RKO (cell line): ENCODE data around the gene ASIC3.
"Not testable (repeated sequence)": the region's sequence is repeated elsewhere in the genome, so short reads cannot be mapped to it uniquely, and the experiment has no call there.

Source experiments
- DNase-seq: peaks from one replicate; pipeline ENCODE4 v3.0.0-alpha.2; 2016; ENCODE audit warnings: low spot score

ASIC3 gene

DNA sequence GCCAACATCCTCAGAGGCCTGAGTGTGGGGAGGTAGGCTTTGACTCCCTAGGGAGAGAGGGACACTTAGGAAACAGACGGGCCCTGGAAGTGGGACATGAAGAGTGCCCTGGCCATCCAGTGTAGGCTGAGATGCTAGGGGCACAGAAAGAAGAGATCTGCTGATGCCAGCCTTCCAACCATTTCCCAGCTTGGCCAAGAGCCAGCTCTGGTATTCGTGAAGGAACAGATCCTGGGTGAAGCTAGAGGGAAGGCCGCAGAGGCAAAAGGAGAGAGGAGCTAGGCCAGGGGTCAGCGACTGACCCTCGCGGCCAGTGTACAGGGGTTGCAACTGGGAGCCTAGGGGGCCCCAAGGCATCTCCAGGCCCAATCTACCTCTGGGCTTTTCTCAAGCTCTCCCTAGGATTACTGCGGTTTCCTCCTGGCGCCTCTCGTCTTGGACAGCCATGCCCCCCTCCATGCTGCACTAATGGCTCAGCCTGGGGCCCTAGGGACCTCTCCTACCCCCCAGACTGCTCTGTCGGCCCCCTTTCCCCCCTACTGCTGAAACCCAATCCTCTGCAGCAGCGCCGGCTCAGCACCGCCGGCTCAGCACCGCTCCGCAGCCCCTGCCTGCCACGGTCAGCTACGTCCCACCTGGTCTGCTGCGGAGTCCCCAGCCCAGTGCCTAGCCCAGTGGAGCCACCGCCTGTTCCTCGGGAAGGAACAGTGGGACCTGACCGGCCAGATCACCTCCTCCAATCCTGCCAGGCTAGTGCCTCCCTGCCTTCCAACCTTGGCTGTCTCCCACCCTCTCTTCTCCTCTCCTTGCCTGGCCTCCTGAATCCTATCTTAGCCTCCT is at the start of gene ASIC3:
Gene ASIC3 (plus strand): TSS at position 556 of the 840 bp plus-strand sequence. CDS start 355 bp downstream, outside the sequence.
- DNase-seq, result no peak

DNA sequence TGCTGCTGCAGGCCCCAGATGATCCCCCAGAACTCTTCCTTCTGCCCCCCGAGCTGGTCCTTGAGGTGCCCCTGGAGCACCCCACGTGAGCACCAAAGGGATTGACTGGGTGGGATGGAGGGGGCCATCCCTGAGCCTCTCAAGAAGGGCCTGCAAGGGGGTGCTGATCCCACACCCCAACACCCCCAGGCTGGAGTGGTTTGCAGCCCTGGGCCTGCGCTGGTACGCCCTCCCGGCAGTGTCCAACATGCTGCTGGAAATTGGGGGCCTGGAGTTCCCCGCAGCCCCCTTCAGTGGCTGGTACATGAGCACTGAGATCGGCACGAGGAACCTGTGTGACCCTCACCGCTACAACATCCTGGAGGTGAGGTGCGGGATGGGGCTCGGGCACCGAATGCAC is 49.3 kb upstream of the ASIC3 start:
- DNase-seq, result no peak

DNA sequence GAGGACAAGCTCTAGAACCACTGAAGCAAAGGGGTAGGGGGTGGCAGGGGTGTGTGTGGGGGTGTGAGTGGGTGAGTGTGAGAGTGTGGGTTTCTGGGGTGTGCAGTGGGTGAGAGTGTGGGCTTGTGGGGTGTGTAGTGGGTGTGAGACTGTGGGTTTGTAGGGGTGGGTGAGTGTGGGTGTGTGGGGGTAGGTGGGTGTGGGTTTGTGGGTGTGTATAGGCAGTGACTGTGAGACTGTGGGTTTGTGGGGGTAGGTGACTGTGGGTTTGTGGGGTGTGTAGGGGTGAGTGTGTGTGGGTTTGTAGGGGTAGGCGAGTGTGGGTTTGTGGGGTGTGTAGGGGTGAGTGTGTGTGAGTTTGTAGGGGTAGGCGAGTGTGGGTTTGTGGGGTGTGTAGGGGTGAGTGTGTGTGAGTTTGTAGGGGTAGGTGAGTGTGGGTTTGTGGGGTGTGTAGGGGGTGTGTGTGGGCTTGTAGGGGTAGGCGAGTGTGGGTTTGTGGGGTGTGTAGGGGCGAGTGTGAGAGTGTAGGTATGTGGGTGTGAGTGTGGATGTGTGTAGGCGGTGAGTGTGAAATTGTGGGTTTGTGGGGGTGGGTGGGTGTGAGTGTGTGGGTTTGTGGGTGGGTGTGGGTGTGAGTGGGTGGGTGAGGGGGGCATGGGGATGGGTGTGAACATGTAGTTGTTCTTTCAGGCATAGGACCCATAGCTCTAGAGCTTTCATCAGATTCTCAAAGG is 48.7 kb upstream of the ASIC3 start:
- DNase-seq, result no peak

DNA sequence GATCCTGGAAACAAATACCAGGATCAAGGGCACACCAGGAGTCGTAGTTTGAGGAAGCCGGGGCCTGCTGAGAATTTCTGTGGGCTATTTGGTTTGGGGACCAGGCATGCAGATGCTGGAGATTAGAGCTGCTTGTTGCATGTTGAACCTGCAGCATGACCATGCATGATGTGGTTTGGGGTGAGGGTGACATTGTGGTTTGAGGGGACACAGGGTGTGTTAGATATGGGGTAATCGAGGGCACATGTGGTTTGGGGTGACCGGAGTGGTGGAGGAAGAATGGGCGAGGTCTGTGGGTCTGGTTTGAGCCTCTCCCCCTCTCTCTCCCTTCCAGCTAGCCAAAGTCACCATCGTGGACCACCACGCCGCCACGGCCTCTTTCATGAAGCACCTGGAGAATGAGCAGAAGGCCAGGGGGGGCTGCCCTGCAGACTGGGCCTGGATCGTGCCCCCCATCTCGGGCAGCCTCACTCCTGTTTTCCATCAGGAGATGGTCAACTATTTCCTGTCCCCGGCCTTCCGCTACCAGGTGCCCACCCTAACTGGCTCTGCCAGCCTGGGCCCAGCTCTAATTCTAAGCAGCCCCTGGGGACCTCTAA is 47.3 kb upstream of the ASIC3 start:
- DNase-seq, result no peak

DNA sequence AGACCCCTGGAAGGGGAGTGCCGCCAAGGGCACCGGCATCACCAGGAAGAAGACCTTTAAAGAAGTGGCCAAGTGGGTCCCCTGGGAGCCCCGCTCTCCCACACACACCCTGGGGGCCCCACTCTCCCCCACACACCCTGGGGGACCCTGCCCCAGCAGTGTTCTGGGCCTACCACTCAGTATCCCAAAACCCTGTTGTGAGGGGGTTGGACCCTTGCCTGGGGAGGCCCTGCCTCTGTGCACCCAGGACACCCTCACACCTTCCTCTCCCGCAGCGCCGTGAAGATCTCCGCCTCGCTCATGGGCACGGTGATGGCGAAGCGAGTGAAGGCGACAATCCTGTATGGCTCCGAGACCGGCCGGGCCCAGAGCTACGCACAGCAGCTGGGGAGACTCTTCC is 46.8 kb upstream of the ASIC3 start:
- DNase-seq, result no peak

DNA sequence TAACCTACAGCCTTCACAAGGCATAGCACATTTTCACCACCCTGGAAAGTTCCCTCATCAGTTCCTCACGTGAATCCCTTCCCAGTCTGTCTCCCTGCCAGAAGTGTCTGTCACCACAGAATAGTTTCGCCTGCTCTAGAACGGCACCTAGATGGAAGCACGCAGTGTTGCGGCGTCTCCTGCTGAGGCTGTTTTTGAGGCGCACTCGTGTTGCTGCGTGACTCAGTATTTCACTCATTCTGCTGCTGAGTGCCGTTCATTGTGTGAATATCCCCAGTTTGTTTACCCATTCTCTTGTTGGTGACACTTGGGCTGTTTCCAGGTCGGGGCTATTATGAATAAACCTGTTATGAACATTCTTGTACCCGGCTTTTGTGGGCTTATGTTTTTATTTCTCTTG is 44.8 kb upstream of the ASIC3 start:
- DNase-seq, result no peak

DNA sequence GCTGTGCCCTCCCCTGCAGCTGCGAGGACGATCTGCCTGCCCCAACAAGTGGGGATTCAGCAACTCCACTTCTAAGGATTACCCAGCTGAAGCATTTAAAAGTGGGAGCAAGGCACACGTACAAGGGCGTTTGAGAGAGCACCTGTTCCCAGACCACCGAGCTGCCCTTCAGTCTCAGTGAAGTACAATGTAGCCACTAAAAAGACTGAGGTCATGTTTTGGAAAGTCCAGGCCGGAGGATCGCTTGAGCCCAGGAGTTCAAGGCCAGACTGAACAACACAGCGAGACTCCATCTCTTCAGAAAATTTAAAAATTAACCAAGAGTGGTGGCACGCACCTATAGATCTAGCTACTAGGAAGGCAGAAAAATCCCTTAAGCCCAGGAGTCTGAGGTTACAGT is 42.8 kb upstream of the ASIC3 start:
- DNase-seq, result no peak

DNA sequence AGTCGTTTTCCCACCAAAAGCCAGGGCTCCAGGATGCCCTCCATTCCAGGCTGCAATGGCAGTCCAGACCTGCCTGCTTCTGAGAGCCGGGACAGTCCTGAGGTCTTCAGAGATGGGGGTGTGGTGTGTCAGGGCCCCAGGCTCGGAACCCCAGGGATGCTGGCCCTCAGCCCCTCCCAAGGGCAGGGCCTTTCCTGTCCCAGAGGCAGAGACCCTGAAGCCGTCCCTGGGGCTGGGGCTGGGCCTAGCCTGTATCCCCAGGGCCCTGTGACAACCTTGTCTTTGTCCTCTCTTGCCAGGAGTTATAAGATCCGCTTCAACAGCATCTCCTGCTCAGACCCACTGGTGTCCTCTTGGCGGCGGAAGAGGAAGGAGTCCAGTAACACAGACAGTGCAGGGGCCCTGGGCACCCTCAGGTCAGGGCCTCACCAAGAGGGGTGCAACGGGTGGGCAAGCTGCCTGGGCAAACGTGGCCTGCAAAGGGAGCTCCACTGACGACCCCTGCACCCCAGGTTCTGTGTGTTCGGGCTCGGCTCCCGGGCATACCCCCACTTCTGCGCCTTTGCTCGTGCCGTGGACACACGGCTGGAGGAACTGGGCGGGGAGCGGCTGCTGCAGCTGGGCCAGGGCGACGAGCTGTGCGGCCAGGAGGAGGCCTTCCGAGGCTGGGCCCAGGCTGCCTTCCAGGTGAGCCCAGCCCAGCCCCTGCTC is 41.6 kb upstream of the ASIC3 start:
- no peak for DNase-seq

DNA sequence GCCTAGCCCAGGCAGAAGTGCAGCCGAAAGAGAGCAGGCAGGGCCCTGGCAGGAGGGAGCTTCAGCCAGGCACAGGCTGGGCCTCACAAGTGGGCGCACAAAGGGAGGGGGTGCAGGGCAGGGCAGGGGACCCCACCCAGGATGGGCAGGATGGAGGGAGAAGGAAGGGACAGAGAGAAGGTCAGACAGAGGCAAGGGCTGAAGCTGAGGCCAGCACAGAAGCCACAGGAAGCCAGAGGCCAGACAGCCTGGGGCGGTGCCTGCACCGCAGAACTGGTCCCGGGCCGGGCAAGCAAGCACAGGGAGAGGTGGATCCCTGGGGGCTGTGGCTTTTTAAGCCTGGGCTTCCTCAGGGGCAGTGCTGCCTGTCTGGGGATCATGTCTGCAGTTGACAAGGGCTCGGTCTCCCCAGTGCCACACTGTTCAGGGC is 40.8 kb upstream of the ASIC3 start:
- no peak for DNase-seq

DNA sequence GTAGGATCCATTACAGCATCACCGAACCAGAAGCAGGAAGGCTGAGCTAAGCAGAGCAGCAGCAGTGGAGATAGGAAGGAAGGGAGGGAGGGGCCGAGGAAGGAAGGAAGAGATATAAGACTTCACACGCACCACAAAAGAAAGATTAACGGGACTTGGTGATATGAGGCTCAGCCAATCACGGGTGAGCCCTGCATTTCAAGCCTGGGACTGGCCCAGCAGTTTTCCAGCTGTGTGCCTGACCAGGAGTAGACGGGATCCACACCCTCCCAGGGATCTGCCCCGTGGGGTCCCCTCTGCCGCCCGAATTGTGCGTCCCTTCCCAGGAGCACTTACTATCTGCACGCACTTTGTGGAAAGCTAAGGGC is 40.2 kb upstream of the ASIC3 start:
- peak; percentile 57 for DNase-seq

DNA sequence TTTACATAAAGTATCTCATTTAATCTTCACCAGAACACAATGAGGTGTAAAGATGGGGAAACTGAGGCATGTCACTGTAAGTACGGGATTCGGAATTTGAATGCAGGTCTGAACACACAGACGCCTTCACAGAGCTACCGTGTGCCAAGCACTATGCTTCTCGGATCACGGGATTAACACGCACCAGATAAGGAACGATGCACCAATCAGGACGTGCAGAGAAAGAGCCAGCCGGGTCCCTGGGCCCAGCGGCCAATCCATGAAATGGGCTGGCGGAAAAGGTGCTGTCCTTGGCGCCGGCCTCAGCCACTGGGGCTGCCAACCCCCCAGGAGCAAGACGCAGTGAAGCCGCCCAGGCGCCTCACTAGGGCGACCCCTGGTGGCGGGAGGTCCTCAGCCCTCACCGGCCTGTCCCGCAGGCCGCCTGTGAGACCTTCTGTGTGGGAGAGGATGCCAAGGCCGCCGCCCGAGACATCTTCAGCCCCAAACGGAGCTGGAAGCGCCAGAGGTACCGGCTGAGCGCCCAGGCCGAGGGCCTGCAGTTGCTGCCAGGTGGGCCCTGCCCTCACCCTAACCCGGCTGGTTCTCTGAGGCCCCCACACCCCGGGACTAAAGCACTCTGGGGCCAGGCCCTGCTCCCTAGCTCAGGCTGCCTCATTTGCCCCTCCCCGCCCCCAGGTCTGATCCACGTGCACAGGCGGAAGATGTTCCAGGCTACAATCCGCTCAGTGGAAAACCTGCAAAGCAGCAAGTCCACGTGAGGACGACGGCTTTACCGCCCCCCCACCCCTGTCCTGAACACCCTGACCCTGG is 39.6 kb upstream of the ASIC3 start:
- peak; percentile 95 for DNase-seq

DNA sequence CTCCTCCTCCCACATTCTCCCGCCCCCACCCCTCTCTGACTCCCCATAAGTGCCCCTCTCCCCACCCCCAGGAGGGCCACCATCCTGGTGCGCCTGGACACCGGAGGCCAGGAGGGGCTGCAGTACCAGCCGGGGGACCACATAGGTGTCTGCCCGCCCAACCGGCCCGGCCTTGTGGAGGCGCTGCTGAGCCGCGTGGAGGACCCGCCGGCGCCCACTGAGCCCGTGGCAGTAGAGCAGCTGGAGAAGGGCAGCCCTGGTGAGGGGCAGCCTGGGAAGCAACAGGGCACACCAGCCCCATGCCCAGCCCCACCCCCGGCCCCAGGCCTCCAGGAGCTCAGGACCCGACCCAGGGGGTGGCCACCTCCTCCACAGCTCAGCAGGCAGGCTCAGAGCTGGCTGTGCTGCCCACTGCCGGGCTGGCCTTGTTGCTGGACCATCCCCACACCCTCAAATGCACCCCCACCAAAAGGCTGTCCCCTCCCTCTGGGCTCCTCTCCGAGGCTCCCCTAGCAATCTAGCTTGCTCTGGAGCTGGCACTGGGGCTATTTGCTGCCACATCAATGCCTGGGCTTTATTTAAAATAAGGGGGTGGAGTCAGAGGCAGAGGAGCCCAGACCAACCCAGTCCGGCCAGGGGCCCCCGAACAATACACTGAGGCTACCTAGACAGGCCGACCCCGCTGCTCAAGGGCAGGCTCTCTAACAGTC is 38.8 kb upstream of the ASIC3 start:
- DNase-seq, result peak; percentile 59

DNA sequence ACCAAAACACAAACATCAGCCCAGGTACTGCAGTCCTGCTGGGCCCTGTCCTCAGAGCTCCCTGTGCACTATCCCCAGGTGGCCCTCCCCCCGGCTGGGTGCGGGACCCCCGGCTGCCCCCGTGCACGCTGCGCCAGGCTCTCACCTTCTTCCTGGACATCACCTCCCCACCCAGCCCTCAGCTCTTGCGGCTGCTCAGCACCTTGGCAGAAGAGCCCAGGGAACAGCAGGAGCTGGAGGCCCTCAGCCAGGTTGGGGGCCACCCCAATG is 38.4 kb upstream of the ASIC3 start:
- DNase-seq, result no peak

DNA sequence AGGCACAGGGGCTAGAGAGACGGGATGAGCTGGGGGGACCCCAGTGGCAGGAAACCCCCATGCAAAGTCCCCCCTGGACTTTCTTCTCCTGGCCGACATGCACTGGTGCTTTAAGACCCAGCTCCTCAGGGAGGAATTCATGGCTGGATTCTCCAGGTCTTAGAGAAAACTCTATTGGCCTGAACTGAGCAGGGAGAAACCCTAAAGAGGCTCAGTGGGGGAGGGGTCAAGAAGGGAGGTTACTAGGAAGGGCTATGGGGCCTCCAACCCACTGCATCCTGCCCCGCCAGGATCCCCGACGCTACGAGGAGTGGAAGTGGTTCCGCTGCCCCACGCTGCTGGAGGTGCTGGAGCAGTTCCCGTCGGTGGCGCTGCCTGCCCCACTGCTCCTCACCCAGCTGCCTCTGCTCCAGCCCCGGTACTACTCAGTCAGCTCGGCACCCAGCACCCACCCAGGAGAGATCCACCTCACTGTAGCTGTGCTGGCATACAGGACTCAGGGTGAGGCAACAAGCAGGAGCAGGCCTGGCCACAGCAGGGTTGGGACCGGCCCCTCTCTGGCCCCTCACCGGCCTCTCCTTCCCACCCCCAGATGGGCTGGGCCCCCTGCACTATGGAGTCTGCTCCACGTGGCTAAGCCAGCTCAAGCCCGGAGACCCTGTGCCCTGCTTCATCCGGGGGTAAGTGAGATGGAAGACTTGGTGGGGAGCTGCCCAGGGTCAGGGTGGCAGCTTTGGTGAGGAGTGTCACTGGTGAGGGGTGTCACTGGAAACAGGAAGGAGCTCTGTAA is 37.8 kb upstream of the ASIC3 start:
- DNase-seq, result no peak

DNA sequence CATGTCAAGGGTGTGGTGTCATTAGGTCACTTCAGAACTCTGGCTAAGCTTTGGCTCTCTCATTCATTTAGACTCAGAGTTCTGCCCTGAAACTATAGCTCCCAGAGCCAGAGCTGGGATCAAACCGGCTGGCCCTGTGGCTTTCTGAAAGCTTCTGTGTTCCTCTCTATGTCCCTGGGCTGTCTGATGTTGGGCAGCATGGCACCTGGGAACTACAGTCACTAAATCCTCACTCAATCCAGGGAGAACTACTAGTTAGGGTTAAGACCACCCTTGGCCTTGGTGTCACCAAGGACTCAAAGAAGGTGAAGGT is 37.3 kb upstream of the ASIC3 start:
- DNase-seq, result no peak

DNA sequence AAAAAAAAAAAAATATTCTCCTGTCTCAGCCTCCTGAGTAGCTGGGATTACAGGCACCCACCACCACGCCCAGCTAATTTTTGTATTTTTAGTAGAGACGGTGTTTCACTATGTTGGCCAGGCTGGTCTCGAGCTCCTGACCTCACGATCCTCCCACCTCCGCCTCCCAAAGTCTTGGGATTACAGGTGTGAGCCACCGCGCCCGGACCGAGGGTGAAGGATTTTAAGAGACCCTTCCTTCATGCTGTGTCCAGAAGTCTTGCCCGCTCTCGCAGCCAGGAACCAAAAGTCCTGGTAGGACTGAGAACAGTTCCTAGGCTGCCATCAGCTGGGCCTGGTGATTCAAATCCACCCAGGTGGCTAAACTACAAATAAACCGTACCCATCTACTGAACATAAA is 36.7 kb upstream of the ASIC3 start:
- not testable (repeated sequence) for DNase-seq

DNA sequence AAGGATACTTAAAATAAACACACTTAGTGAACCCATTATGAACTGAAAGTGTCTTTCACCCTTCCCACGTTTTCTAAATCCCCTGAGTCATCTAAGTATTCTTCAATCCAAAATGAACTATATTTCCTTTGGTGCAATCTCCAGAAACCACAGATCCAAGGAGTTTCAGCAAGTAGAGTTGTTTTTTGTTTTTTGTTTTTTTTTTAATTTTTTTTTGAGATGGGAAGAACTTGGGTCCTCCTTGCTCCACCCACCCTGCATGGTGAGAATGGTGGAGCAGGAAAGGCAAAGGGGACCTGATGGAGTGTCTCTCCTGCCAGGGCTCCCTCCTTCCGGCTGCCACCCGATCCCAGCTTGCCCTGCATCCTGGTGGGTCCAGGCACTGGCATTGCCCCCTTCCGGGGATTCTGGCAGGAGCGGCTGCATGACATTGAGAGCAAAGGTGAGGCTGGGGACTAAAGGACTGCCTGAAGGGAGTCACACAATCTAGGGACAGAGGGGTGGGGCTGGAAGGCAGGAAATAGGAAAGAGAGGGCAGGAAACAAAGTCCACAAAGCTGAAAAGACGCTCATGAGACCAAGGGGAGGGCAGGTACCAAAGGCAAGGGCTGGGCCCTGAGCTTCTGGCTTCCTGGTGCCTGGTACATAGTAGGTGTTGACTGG is 36.2 kb upstream of the ASIC3 start:
- no peak for DNase-seq

DNA sequence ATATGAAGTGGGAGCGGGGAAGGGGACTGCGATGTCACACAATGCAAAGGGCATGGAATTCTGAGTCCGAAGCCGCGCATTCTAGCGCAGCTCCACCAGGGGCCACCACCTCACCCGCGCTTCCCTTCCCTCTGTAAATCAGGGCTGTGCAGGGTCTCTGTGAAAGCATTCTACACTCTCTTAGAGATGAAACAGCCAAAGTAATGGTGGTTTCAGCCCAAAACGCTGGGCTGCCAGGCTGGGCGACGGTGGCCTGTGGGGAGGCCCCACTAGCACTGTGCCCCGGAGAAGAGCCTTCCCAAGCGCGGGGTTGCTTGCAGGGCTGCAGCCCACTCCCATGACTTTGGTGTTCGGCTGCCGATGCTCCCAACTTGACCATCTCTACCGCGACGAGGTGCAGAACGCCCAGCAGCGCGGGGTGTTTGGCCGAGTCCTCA is 35.4 kb upstream of the ASIC3 start:
- DNase-seq, result no peak

DNA sequence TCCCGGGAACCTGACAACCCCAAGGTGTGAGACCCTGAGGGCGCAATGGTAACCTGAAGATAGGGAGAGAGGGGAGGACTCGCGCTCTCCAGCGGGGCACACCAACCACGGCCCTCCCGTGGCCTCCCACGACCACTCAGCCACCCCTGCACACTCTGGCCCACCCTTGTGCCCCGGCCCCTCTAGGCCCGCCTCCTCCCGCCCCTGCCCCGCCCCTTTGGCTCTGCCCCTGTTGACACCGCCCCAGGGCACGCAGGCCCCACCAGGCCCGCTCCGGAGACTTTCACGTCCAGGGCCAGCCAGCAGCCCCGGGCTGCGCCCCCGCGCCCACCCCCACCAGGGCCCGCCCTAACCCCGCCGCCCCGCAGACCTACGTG is 35.0 kb upstream of the ASIC3 start:
- DNase-seq, result no peak
